GM18499 (cell line): ENCODE measurements around the gene TMEM131.
"Not testable (repeated sequence)": the region's sequence is repeated elsewhere in the genome, so short reads cannot be mapped to it uniquely, and the experiment has no call there.

ENCODE experiments used
- ATAC-seq: cut with Tn5 transposase; IDR thresholded peaks from one replicate; pipeline ENCODE4 v1.9.1; 2021; ENCODE audit warnings: moderate number of reproducible peaks; ENCODE audit not compliant: insufficient read depth, unreplicated experiment

Gene TMEM131

GRCh38 chr2:97717613-97717995 lies 278.1 kb downstream of the TMEM131 start:
- ATAC-seq = no peak

GRCh38 chr2:97716695-97717612 lies 278.8 kb downstream of the TMEM131 start:
- ATAC-seq = no peak

GRCh38 chr2:97715951-97716694 lies 279.6 kb downstream of the TMEM131 start:
- no peak for ATAC-seq

- no peak for ATAC-seq
Measured at GRCh38 chr2:97714950-97715652, 280.6 kb downstream of the TMEM131 start.

DNA sequence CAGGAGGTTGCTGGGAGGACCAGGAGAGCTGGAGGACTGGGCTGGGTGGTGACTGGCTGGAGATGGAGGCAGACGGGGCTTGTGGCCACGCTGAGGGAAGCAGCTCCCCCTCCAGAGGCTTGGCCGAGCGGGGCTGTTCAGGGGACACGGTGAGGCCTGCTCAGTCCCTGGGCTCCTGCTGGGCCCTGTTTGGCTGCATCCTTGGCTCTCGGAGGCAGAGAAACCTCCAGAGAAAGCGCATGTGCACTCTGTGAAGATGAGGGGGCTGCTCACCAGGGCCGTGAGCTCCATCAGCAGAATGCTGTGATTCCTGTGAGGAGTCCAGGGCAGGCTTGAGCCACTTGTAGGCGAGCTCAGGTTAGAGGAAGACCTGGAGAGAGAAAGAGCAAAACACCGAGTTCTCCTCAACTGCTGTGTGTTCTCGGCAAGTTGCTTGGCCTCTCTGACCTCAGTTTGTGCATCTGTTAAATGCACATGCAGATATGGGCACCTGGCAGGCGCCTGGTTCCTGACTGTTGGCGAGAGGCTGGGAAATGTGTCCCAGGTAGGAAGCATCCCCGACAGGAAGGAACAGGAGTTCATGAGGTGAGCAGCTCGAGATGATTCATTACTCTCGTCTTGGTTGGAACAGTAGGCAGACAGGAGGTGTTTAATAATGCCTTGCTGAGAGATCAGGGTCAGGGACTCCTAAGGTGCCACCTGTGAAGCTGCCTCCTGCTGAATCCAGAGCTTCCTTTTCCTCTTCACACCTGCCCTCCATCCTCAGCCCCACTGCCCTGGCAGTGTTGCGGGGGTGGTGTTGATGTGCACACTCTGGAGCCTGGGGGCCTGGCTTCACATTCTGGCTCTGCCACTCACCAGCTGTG lies 281.4 kb downstream of the TMEM131 start:
- no peak for ATAC-seq

GRCh38 chr2:97713296-97714083 lies 282.3 kb downstream of the TMEM131 start, which contains the start of gene ZAP70:
ZAP70 (plus strand) TSS chr2:97713576; CDS start chr2:97724037, 10,461 bp downstream.
- ATAC-seq = no peak

- ATAC-seq = no peak
Measured at GRCh38 chr2:97712693-97713295, 283.0 kb downstream of the TMEM131 start.

GRCh38 chr2:97712175-97712574 lies 283.6 kb downstream of the TMEM131 start:
- not testable (repeated sequence) for ATAC-seq

GRCh38 chr2:97711394-97711711 lies 284.4 kb downstream of the TMEM131 start:
- no peak for ATAC-seq

GRCh38 chr2:97708608-97709007 lies 287.1 kb downstream of the TMEM131 start:
- no peak for ATAC-seq

DNA sequence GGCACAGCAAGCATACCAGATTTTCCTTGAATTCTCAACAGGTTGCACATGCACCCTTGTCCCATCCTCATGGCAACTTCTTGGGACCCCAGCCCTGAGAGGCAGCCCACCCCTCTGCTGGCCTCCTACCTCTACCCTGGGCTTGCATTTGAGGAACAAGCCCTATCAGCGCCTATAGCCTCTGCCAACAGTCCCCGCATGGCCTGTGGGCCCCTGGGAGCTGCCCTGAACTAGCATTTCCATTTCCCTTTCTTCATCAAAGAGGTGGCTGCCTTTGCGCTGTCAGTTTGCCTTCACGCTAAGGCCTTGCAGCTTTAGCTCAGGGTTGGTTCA lies 287.7 kb downstream of the TMEM131 start:
- no peak for ATAC-seq

GRCh38 chr2:97707362-97708047 lies 288.2 kb downstream of the TMEM131 start:
- ATAC-seq = no peak

DNA sequence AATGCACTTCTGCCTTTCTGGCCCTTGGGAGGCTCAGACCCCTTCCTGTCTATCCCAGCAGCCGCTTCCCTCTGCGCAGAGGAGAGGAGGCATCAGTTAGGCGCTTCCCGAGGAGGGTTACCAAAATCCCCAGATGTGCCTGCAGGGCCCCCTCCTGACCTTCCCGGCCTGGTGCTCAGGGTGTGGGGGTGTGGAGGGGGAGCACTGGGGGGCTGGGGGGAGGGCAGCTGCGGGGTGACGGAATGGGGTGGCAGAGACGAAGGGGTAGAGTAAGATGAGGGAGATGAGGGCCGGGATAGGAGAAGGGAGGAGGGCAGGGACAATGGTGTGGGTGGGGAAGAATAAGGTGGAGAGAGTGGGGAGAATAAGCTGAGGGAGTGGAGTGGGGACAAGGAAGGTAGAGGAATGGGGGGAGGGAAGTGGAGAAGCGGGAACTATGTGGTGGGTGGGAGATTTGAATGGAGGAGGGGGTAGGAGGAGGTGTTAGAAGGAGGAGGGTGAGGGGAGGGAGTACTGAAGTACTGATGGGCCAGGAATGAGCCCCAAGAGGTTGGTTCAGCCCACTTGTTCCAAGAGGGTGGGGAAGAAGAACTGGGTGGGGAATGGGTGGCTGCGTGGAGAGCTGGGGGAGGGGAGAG lies 288.9 kb downstream of the TMEM131 start:
- ATAC-seq = no peak
